Pons (tissue), 1 donor: ENCODE results near the gene SLIT2.

ENCODE experiments used
- DNase-seq: peaks from one replicate; pipeline ENCODE4 v3.0.0-alpha.2; 2016; ENCODE audit warnings: low spot score

The SLIT2 gene, protein sequence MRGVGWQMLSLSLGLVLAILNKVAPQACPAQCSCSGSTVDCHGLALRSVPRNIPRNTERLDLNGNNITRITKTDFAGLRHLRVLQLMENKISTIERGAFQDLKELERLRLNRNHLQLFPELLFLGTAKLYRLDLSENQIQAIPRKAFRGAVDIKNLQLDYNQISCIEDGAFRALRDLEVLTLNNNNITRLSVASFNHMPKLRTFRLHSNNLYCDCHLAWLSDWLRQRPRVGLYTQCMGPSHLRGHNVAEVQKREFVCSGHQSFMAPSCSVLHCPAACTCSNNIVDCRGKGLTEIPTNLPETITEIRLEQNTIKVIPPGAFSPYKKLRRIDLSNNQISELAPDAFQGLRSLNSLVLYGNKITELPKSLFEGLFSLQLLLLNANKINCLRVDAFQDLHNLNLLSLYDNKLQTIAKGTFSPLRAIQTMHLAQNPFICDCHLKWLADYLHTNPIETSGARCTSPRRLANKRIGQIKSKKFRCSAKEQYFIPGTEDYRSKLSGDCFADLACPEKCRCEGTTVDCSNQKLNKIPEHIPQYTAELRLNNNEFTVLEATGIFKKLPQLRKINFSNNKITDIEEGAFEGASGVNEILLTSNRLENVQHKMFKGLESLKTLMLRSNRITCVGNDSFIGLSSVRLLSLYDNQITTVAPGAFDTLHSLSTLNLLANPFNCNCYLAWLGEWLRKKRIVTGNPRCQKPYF (N-terminal part only)

DNA sequence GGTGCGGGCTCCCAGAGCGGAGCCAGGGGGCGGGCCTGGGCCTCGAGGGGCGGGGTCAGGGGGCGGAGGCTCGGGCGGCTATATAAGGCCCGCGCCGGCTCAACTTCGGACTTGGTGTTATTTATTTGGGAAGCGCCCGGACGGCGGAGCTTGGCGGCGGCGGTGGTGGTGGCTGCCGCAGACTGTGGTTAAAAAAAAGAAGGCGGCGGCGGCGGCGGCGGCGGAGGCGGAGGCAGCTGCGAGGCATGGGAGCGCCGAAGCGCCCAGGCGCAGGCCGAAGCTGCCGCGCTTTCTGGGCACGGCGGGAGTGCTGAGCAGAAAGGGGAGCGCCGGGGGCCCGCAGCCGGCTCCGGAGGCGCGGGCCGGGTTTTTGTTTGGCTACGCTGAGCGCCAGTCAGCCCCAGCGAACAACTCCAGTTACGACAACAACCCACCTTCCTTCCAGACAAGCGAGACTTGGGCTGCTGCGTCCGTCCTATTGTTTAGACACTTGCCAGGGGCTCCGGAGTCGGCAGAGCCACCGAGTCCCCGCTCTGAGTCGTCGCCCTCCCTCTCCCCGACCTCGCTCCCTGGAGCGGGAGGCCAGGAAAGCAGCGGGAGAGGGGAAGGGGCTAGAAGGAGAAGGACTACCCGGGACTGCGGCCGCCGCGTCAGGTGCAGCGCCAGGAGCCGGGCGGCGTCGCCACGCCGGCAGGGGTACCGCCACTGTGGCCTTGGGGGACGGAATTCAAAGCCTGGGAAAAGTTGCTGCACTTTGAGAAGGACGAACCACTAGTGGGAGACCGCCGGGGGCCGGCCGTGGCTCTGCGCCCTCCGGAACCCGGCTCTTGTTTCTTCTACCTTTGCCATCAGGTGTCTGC lies at the start of gene SLIT2:
TSS of gene SLIT2 (plus strand) at position 110 of the 860 bp plus-strand sequence. CDS start 1,911 bp downstream, outside the sequence.
- peak; percentile 37 for DNase-seq

- no peak for DNase-seq
Observed at GRCh38 chr4:20203508-20203907, 48.2 kb upstream of the SLIT2 start.

DNA sequence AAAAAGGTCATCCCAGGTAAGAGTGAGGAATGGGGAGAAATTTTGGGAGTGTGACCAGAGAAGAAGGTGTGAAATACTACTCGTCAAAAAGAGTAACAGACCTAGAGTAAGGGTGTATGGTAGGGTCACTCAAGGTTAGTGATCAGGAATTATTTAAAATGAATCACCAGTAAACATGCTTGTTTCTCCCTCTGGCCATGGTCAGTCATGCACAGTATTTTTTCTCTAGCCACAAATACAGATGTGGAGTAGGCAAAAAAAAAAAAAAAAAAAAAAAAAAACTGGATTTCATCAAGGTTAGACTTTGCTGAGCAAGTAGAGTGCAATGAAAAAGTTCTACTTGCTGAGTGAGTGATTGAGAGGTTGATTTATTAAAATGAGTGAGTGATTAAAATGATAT lies 34.2 kb upstream of the SLIT2 start:
- DNase-seq: no peak

DNA sequence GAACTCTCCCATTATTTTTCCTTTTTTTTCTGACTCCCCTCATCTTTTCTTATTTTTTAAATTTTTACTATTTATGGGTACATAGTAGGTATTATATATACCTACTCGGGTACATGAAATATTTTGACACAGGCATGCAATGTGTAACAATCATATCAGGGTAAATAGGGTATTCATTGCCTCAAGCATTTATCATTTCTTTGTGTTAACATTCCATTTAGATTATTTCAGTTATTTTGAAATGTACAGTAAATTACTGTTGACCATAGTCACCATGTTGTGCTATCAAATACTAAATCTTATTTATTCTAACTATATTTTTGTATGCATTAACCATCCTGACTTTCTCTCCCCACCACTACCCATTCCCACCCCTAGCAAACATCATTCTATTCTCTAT lies 33.8 kb upstream of the SLIT2 start:
- no peak for DNase-seq

- DNase-seq: no peak
Observed at GRCh38 chr4:20219521-20219920, 32.2 kb upstream of the SLIT2 start.

GRCh38 chr4:20237894-20238537 lies 13.7 kb upstream of the SLIT2 start:
- no peak for DNase-seq

- DNase-seq: peak; percentile 65
Observed at GRCh38 chr4:20248155-20248558, 3.5 kb upstream of the SLIT2 start.

DNA sequence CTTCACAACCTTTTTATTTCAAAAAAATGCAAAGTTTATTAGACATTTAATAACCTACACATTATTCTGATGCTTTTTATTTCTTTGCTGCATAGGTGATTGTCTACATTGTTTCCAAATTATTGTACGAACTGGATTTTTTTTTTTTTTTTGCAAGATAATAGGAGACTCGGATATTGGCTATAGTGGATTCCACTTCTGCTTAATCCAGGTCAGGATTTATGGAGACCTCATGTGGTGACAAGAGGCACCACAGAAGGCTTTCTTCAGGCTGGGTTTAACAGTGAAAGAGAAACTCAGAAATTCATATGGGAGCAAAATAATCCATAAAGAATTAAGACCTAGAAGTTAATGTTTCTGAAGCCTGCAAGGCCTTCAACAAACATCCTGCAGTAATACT lies 2.4 kb upstream of the SLIT2 start:
- DNase-seq: peak; percentile 31

DNA sequence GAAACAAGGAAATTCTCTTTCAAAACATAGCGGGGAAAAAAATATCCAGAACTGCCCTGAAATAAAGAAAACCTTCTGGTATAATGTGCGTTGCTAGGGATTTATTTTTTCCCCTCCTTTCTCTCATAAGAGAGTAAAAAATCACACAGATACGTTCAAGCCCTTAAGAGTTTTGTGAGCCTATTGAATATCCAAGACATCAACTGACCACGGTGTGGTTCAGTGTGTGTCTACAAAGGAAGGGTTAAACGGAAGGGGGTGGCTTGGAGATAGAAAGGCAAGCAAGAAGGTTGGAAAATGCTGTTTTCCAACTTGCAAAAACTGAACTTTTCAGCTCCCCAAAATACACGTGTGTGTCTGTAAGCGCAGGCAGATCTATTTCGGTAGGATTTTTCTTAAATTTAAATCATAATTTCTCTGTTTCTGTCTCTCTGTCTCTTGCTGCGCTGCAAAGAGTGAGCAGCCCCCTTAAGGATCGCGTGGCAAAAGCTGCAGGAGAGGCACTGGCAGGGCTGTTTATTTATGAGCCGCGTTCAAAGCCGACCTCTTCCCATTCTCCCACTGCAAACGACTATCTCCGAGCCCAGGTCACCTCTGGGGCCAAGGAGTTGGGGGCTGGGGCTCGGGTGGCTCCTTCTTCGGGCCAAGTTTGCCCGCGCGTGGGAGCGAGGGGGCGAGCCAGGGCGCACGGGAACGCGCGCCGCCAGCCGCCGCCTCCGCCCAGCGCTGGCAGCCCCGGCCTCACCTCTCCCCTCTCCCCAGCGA lies 492 bp upstream of the SLIT2 start:
- DNase-seq: no peak

DNA sequence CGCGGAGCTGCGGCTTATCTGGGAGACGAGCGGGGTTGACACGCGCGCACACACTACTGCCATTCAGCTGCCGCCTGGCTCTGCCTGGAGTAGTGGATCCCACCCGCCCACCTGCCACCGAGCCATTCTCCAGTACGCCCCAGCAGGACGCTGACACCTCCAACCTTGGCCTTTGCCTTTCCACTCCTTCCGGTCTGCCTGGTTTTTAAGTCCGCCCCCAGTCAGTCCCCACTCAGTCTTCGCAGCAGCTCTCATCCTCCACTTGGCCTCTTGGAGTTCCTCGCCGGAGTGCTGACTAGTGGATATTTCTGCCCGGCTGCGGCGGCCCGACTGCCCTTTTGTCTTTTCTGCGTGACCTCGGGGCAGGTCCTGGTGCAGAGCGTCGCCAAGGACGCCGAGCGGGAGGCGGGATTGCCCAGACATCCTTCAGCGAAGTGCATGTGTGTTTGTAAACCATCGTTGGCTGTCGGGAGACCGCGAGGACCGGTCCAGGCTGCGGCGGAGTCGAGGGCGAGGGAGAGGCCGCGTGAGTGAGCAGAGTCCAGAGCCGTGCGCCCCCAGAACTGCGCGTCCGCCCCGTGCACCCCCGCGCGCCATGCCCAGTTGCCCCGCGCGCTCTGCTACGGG lies 1.1 kb downstream of the SLIT2 start:
- no peak for DNase-seq

- no peak for DNase-seq
Observed at GRCh38 chr4:20253283-20253734, 1.6 kb downstream of the SLIT2 start.

DNA sequence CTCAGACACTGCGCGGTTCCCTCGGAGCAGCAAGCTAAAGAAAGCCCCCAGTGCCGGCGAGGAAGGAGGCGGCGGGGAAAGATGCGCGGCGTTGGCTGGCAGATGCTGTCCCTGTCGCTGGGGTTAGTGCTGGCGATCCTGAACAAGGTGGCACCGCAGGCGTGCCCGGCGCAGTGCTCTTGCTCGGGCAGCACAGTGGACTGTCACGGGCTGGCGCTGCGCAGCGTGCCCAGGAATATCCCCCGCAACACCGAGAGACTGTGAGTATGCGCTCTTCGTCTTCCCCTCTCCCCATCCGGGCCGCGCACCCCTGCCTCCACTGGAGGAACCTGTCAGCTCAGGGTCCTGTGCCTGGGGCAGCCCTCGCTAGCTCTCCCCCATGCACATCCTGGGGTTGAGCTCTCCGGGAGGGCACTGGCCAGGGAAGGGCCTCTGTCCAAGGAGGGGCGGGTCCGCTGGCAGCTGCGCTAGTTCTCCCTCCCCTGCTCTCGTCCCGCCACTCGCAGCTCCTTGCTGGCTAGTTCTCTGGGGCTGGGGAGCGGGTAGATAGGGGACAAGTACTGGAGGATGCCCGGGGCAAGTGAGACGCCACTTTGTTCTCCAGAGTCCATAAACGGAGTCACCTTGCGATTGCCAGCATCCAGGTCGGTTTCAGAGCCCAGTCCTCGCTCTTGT lies 2.2 kb downstream of the SLIT2 start:
- no peak for DNase-seq

GRCh38 chr4:20254511-20255250 lies 3.0 kb downstream of the SLIT2 start:
- no peak for DNase-seq

GRCh38 chr4:20255251-20255586 lies 3.5 kb downstream of the SLIT2 start:
- no peak for DNase-seq

DNA sequence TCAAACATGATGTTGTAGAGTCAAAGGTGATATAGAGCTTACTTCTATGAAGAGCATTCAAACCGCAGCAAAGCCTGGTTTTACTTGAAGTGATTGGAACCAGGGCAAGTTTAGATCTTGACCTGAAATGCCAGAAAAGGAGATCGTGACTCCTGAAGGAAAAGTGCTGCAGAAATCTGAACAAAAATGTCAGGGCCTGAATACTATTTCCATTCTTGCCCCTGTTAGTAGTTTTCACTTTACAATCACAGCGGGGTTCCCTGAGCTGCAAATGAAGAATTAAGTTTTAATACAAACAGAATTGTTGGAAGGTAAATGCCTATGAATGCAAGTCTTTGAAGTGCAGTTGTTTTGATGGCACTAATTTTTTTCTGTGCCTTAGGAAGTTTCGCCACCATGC lies 4.1 kb downstream of the SLIT2 start:
- no peak for DNase-seq

GRCh38 chr4:20256381-20256881 lies 4.7 kb downstream of the SLIT2 start:
- no peak for DNase-seq

DNA sequence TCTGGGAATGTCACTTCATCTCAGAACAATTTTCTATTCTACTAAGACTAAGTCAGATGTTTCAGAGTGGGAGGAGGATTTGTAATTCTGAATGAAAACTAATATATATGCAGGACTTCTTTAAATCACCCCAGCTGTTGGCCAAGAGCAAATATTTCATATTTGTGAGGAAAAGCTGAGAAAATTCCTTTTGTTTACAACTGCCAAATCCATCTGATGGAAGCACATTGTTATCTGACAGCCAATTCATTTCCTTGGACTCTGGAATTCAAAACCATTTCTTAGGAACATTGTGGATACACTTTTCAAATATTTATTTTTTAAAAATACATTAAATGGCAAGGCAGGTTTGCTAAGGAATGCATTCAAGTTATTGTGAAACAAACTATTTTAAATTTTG lies 8.0 kb downstream of the SLIT2 start:
- no peak for DNase-seq

DNA sequence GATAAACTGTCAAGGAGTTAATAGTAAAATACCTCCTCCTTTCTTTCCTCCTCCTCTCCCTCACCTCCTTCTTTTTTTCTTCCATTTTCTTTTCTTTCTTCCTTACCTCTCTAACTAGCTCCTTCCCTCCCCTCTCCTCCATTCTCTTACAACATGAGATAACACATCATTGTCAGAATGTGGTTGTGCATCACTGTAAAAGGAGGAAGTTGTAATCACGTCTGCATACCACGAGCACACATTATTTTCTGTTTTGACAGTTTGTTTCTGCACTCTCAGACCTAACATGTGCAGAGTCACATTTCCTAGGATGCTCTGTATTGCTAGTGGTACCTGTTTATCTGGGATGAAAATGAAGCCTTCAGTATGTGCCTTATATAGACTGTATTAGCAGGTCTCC lies 9.1 kb downstream of the SLIT2 start:
- DNase-seq: no peak

GRCh38 chr4:20262221-20262620 lies 10.5 kb downstream of the SLIT2 start:
- no peak for DNase-seq
